LNCaP clone FGC (cell line): ENCODE data around the gene COX6A2.

Source experiments
- DNase-seq: peaks from one replicate; pipeline ENCODE4 v3.0.0-alpha.2; 2011; ENCODE audit warnings: low read depth
- H3K4me3 ChIP-seq: 2 replicates; pipeline ENCODE4 v1.5.1; 2011; ENCODE audit warnings: mild to moderate bottlenecking, low read depth, low read length, control low read depth
- CTCF ChIP-seq: IDR thresholded peaks from 2 replicates; pipeline ENCODE4 v1.5.1; 2012; ENCODE audit warnings: mild to moderate bottlenecking; ENCODE audit not compliant: control insufficient read depth, insufficient read depth; ENCODE audit errors: extremely low read depth

The COX6A2 gene

GRCh38 chr16:31412750-31413149 is 15.4 kb downstream of the COX6A2 start:
- no peak for TF ChIP-seq CTCF
- no peak overlapping the region for H3K4me3 ChIP-seq
- no peak for DNase-seq

- H3K4me3 ChIP-seq, result no peak overlapping the region
- no peak for TF ChIP-seq CTCF
- DNase-seq, result no peak
These were observed 16.9 kb downstream of the COX6A2 start for GRCh38 chr16:31411024-31411844.

GRCh38 chr16:31410082-31410481 is 18.1 kb downstream of the COX6A2 start:
- DNase-seq, result no peak
- no peak overlapping the region for H3K4me3 ChIP-seq
- no peak for TF ChIP-seq CTCF

- H3K4me3 ChIP-seq, result no peak overlapping the region
- no peak for TF ChIP-seq CTCF
- no peak for DNase-seq
These were observed 18.7 kb downstream of the COX6A2 start for GRCh38 chr16:31409433-31409832.

- no peak overlapping the region for H3K4me3 ChIP-seq
- no peak for TF ChIP-seq CTCF
- DNase-seq, result no peak
These were observed 20.8 kb downstream of the COX6A2 start for GRCh38 chr16:31407406-31407805.

GRCh38 chr16:31404353-31405064 is 23.7 kb downstream of the COX6A2 start:
- TF ChIP-seq CTCF, result no peak
- peak overlapping the region; percentile 77 for H3K4me3 ChIP-seq
- DNase-seq, result peak; percentile 42
